Kidney (tissue), 14 donors: ENCODE measurements around the gene CIB2. TPM values are rescaled to one million over a fixed set of nuclear protein-coding genes. Genes with fewer than 3 reads are reported as not detected.

Source experiments
- DNase-seq, 5 donors: peaks; one replicate each; pipeline ENCODE4 v3.0.0-alpha.2; 2013 to 2020
- FAIRE-seq: peaks from 2 replicates; lab custom pipeline; 2012; peaks lifted over from hg19 to GRCh38; lab: Jason Lieb, UNC
- H3K27ac ChIP-seq, 2 donors: one replicate each; pipeline ENCODE4 v1.7.0; 2013; ENCODE audit warnings: low read depth in 2 of 2, low read length in 2 of 2, inconsistent platforms in 1 of 2
- H3K27me3 ChIP-seq: one replicate; pipeline ENCODE4 v1.7.1; 2013; ENCODE audit warnings: low read length, inconsistent platforms; ENCODE audit not compliant: control insufficient read depth, insufficient read depth
- H3K36me3 ChIP-seq, 3 donors: one replicate each; pipeline versions ENCODE4 v1.7.0 to v1.7.1; 2013; ENCODE audit warnings: low read length in 3 of 3, control low read depth in 1 of 3, inconsistent platforms in 1 of 3; ENCODE audit not compliant: insufficient read depth in 3 of 3, control insufficient read depth in 2 of 3
- H3K4me1 ChIP-seq, 3 donors: one replicate each; pipeline versions ENCODE4 v1.7.0 to v1.7.1; 2013; ENCODE audit warnings: low read length in 3 of 3, inconsistent platforms in 1 of 3, low read depth in 1 of 3; ENCODE audit not compliant: control insufficient read depth in 2 of 3, insufficient read depth in 2 of 3
- H3K4me3 ChIP-seq, 3 donors: one replicate each; pipeline versions ENCODE4 v1.7.0 to v1.8.1; 2013; ENCODE audit warnings: low read length in 3 of 3, control low read depth in 1 of 3, inconsistent platforms in 1 of 3
- H3K9ac ChIP-seq, 3 donors: one replicate each; pipeline versions ENCODE4 v1.7.0 to v1.7.1; 2013; ENCODE audit warnings: low read length in 3 of 3, control low read depth in 1 of 3, inconsistent platforms in 1 of 3
- H3K9me3 ChIP-seq, 3 donors: one replicate each; pipeline versions ENCODE4 v1.7.0 to v1.7.1; 2013; ENCODE audit warnings: low read length in 3 of 3, control low read depth in 1 of 3, inconsistent platforms in 1 of 3; ENCODE audit not compliant: control insufficient read depth in 2 of 3, insufficient read depth in 1 of 3
- intact Hi-C: fragments of 100-400 bp; cut with DNase I; formaldehyde crosslinking; loops from one replicate; pipeline ENCODE4 v1.11.1; 2022
- polyA plus RNA-seq: library from polyadenylated mRNA; stranded (reverse); fragments of 350-450 nt; fragmentation: Illumina TruSeq; extraction: RNeasy Lipid Tissue Mini Kit (QIAGEN cat#74804); gene quantifications from one replicate; pipeline ENCODE4 v1.2.3, GENCODE V29; 2014; ENCODE audit warnings: low read depth, low replicate concordance; ENCODE audit not compliant: insufficient read depth
- total RNA-seq: library from RNA; stranded (reverse); fragmentation: NEBNext Ultra II Directional; extraction: Animal tissue kit (Norgen Biotek cat#: 25700); gene quantifications from one replicate; pipeline ENCODE4 v1.2.1, GENCODE V29; 2021
- TF ChIP-seq, protein P1 (sequence below): IDR thresholded peaks from 3 replicates; pipeline ENCODE4 v1.5.1; 2012; ENCODE audit warnings: mild to moderate bottlenecking, moderate library complexity, borderline replicate concordance; ENCODE audit not compliant: insufficient read depth; ENCODE audit errors: extremely low read depth
- donor health status: control.
- donor health status: control.
- donor health status: control.
- donor health status: control.
- donor health status: control.
- donor health status: DM: yes; HTN: yes; CAD: no.
- donor health status: Normal renal cell carcinoma (clear cell type).

The CIB2 gene
- total and polyA plus RNA-seq, 2 donors from 2014 or later, result 13.7 to 29.9 TPM

DNA sequence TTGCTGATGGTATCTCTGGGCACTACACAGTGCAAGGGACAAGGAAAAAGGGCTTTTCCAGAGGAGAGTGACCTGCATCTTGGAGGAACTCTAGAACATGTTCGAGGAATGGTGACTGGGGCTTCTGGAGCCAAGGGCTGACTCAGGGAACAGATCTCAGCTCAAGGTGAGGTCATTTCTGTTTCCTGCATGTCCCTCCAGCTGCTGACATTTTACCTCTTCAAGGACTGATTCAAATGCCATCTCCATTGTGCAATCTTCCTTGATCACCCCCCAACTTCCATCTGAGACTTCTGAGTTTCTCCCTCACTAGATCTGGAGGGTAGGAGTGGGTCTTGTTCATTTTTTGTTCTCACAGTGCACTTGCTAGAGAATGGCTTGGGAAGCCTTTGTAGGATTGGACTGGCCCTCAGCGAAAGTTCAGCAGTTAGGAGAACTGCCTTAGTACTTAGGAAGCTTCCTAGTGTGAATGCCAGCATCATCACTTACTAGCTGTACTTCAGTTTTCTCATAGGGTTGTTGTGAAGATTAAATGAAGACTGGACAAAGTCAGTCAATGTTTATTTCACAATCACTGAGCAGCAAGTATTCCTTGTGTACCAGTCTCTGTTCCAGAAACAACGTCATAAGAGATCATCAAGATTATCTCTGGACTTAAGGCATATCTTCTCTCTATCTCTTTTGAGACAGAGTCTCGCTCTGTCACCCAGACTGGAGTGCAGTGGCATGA lies 15.3 kb upstream of the CIB2 start:
- Histone ChIP-seq H3K4me1 (peaks cover 0 to 12% (median 5%) of the 10 kb centered on the region in 3 donors), H3K27ac (no peak overlapping the region), H3K36me3 (no peaks in the 10 kb centered on the region), H3K9ac (no peak overlapping the region), H3K27me3 (no peaks in the 10 kb centered on the region), H3K9me3 (no peaks in the 10 kb centered on the region), H3K4me3 (no peak overlapping the region)
- TF ChIP-seq, protein P1, sequence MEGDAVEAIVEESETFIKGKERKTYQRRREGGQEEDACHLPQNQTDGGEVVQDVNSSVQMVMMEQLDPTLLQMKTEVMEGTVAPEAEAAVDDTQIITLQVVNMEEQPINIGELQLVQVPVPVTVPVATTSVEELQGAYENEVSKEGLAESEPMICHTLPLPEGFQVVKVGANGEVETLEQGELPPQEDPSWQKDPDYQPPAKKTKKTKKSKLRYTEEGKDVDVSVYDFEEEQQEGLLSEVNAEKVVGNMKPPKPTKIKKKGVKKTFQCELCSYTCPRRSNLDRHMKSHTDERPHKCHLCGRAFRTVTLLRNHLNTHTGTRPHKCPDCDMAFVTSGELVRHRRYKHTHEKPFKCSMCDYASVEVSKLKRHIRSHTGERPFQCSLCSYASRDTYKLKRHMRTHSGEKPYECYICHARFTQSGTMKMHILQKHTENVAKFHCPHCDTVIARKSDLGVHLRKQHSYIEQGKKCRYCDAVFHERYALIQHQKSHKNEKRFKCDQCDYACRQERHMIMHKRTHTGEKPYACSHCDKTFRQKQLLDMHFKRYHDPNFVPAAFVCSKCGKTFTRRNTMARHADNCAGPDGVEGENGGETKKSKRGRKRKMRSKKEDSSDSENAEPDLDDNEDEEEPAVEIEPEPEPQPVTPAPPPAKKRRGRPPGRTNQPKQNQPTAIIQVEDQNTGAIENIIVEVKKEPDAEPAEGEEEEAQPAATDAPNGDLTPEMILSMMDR, result no peak
- FAIRE-seq (no peak), DNase-seq (no peak)
- intact Hi-C loops, result no loop called here

DNA sequence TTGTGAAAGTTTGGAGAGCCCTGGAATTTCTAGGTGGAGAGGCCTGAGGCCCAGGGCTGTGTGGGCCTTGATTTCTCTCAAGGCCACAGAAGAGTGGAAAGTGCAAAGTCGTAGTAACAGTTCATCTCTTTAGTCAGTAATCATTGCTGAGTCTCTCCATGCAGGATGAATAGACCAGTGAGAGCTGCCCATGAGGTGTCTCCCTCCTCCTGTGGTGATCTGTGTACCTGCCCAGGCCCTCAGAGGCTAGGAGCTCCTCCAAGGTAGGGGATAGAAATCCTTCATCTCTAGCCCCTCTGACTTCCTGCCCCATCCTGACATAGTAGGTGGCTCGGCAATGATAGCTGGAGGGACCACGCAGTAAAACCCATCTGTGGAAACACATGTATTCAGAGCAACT lies 11.1 kb upstream of the CIB2 start:
- intact Hi-C loops, result no loop called here
- DNase-seq (no peak), FAIRE-seq (no peak)
- Histone ChIP-seq H3K27ac (no peak overlapping the region), H3K4me1 (no peaks in the 10 kb centered on the region), H3K9me3 (no peaks in the 10 kb centered on the region), H3K36me3 (no peaks in the 10 kb centered on the region), H3K27me3 (no peaks in the 10 kb centered on the region), H3K4me3 (no peak overlapping the region), H3K9ac (no peak overlapping the region)
- TF ChIP-seq, protein P1, result no peak

DNA sequence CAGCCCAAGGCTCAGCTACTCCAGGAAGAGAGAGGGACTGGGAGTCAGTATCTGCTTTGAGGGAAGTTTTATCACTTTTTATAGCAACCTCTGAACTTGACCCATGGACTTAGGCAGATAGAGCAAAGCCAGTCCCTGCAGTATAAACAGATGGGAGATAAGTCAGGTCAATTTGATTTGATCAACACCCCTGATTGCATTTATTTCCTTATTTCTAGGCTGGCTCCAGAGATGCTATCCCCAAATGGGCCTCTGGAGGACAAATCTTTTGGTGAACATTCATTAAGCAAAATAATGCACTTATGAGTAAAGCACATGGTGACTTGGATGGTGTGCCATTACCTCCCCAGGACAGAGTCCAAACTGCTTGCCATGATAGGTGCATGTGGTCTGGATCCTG lies 9.0 kb upstream of the CIB2 start:
- Histone ChIP-seq H3K36me3 (no peaks in the 10 kb centered on the region), H3K9ac (no peak overlapping the region), H3K4me3 (no peak overlapping the region), H3K9me3 (no peaks in the 10 kb centered on the region), H3K4me1 (no peaks in the 10 kb centered on the region), H3K27ac (no peak overlapping the region), H3K27me3 (no peaks in the 10 kb centered on the region)
- FAIRE-seq (no peak), DNase-seq (no peak)
- intact Hi-C loops, result no loop called here
- TF ChIP-seq, protein P1, result no peak
